Measurements from ENCODE around the gene CCDC78.

CCDC78 gene

GRCh38 chr16:685967-686366, 40.3 kb downstream of the CCDC78 start:
- TF ChIP-seq POLR2AphosphoS5 (IDR thresholded peaks at IDR 0.05; ENCODE audit: low read depth), result peak; percentile 34; the same call in 1 of the 2 replicates
- TF ChIP-seq REST (IDR thresholded peaks at IDR 0.05; ENCODE audit: insufficient replicate concordance, low read depth), result no peak
- TF ChIP-seq CTCF (IDR thresholded peaks at IDR 0.05; ENCODE audit: insufficient read depth, low read length), result peak; percentile 75
- Histone ChIP-seq H3K27ac (replicated peaks) (peak overlapping the region; percentile 96), H3K27me3 (ENCODE audit: insufficient read depth, poor library complexity, severe bottlenecking) (no peaks in the 10 kb centered on the region), H3K4me3 (replicated peaks; ENCODE audit: insufficient read depth, low read length) (peak overlapping the region; percentile 47)
- DNase-seq (ENCODE audit: low read depth in 1 of 2, low spot score in 1 of 2), result peak in 1 of 2 experiments; percentile 71

- H3K4me3 ChIP-seq (replicated peaks; ENCODE audit: insufficient read depth, low read length), result peak overlapping the region; percentile 47
- H3K27ac ChIP-seq (replicated peaks), result peak overlapping the region; percentile 96
- no peak for TF ChIP-seq GABPA (IDR thresholded peaks at IDR 0.05; ENCODE audit: low read depth)
- peak; percentile 32; the same call in 1 of the 2 replicates for TF ChIP-seq SPI1 (IDR thresholded peaks at IDR 0.05; ENCODE audit: borderline replicate concordance, low read depth)
- TF ChIP-seq POLR2AphosphoS5 (IDR thresholded peaks at IDR 0.05; ENCODE audit: low read depth), result peak; percentile 81
- no peaks in the 10 kb centered on the region for H3K27me3 ChIP-seq (ENCODE audit: insufficient read depth, poor library complexity, severe bottlenecking)
- peak; percentile 90 to 94 for DNase-seq (ENCODE audit: low read depth in 1 of 2, low spot score in 1 of 2)
These were observed 41.1 kb downstream of the CCDC78 start for GRCh38 chr16:684961-685696.

- peak within 1 kb of the TSS; percentile 47 for H3K4me3 ChIP-seq (replicated peaks; ENCODE audit: insufficient read depth, low read length)
- DNase-seq (ENCODE audit: low read depth in 1 of 2, low spot score in 1 of 2), result peak; percentile 93 to 99
- peak within 1 kb of the TSS; percentile 96 for H3K27ac ChIP-seq (replicated peaks)
- TF ChIP-seq REST (IDR thresholded peaks at IDR 0.05; ENCODE audit: insufficient replicate concordance, low read depth) (no peak), CTCF (IDR thresholded peaks at IDR 0.05; ENCODE audit: insufficient read depth, low read length) (no peak), GABPA (IDR thresholded peaks at IDR 0.05; ENCODE audit: low read depth) (peak; percentile 93), SPI1 (IDR thresholded peaks at IDR 0.05; ENCODE audit: borderline replicate concordance, low read depth) (peak; percentile 25; the same call in 1 of the 2 replicates), POLR2AphosphoS5 (IDR thresholded peaks at IDR 0.05; ENCODE audit: low read depth) (peak; percentile 62)
- H3K27me3 ChIP-seq (ENCODE audit: insufficient read depth, poor library complexity, severe bottlenecking), result no peaks in the 10 kb centered on the region
These were observed 42.0 kb downstream of the CCDC78 start, which contains the start of gene JMJD8 for GRCh38 chr16:684071-684794. Gene JMJD8, minus strand, starts transcription at chr16:684334. Its CDS starts 15 bp downstream, at chr16:684319.

GRCh38 chr16:683396-684070, 42.7 kb downstream of the CCDC78 start:
- TF ChIP-seq POLR2AphosphoS5 (IDR thresholded peaks at IDR 0.05; ENCODE audit: low read depth), result peak; percentile 68; the same call in 1 of the 2 replicates
- TF ChIP-seq CTCF (IDR thresholded peaks at IDR 0.05; ENCODE audit: insufficient read depth, low read length), result no peak
- no peak for TF ChIP-seq REST (IDR thresholded peaks at IDR 0.05; ENCODE audit: insufficient replicate concordance, low read depth)
- Histone ChIP-seq H3K4me3 (replicated peaks; ENCODE audit: insufficient read depth, low read length) (peak overlapping the region; percentile 47), H3K27me3 (ENCODE audit: insufficient read depth, poor library complexity, severe bottlenecking) (no peaks in the 10 kb centered on the region), H3K27ac (replicated peaks) (peak overlapping the region; percentile 70)
- DNase-seq (ENCODE audit: low read depth in 1 of 2, low spot score in 1 of 2), result no peak

Data from HL-60 (cell line).